GM19468 (cell line): ENCODE results near the gene ACSL6.

Source experiments
- ATAC-seq: cut with Tn5 transposase; IDR thresholded peaks from one replicate; pipeline ENCODE4 v1.9.1; 2021; ENCODE audit warnings: mild to moderate bottlenecking, moderate library complexity, moderate number of reproducible peaks; ENCODE audit not compliant: unreplicated experiment; ENCODE audit errors: extremely low read depth

ACSL6 gene

DNA sequence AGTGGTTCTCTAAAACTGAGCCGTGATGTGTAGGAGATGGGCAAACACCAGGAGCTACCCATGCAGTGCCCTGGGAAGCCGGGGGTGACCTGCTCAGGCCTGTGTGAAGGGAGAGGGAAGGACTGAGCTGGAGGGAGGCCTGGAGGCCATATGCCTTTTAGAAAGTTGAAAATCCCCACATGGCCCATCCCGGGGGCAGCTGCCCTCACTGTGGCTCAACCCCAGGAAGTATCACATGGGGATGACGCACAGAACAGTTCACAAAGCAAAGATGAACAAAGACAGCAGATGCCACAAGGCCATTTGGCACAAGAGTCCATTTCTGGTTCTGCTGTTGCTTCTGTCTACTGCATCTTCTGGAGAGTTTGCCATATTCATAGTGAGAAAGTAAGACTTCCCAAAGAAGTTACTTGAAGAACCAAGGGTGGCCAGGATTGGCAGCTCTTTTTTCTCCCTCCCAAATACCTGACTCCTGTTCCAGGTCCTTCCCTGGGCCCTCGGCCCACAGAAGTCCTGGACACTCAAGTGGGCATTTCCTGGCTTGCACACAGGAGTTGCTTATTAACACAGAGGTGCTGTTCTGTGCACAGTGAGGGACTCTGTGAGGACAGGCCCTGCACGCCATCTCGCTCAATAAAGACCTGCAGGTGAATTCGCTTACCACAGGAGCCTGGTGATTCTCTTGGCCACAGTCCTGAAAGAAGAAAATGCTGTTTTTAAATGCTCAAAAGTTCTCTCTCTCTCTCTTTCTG lies 25.1 kb downstream of the ACSL6 start:
- ATAC-seq, result no peak

- no peak for ATAC-seq
These were observed 26.3 kb downstream of the ACSL6 start for GRCh38 chr5:131984956-131985665.

DNA sequence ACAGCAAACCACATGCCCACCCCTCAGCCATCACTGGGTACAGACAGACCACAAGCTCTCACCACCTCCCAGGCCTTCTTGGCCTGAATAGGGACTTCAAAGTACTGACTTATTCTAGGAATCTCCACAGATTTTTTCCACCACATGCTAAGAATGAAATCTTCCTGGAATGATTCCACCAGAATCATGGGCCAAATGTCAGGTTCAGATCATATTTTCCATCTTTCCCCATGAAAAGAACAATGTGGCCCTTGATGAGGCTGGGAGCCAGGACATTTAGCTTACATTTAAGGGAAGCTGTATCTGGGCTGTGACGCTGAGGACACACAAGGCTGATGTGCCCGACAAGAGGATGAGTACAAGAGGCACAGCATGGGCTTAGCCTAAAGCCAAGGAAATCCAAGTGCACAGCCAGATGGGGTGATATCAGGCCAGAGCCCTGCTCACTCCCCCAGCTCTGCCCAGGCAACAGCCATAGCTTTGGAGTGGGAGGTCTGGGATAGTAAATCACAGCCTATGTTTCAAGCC lies 28.1 kb downstream of the ACSL6 start:
- no peak for ATAC-seq

DNA sequence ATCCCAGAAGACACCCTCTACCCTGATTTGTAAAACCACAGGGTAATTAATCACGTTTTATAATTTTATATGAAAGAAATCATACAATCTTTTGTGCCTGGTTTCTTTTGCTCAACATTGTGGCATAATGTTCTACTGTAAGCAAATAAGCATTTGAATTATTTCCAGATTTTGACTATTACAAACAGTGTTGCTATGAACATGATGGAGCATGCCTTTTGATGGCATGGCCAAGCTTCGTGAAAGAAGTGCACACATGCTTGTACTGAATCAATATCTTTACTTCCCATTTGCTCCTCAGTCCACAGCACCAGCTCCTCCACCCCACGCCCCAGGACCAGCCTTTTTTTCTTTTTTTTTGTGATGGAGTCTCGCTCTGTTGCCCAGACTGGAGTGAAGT lies 29.9 kb downstream of the ACSL6 start:
- ATAC-seq, result no peak

DNA sequence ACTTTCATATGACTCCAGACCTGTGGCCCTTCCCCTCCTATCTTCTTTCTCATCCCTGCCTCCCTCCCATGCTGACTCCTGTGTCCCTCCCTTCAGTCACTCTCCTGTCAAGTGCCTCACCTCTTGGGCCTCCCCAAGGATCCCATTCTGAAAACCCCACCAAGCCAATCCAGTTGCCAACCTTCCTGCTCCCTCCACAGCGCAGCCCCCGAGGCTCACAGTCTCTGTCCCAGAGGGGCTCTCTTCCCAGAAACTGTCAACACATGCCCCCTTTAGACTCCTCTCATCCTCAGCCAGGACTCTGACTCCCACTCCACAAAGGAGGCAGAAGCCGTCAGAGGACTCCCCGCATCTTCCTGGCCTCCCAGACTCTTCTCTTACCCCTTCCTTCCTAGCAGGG lies 30.8 kb downstream of the ACSL6 start:
- ATAC-seq, result no peak

GRCh38 chr5:131979816-131980215 lies 31.6 kb downstream of the ACSL6 start:
- ATAC-seq, result no peak

- ATAC-seq, result no peak
These were observed 34.2 kb downstream of the ACSL6 start for GRCh38 chr5:131977212-131977604.

GRCh38 chr5:131976414-131977211 lies 34.8 kb downstream of the ACSL6 start:
- no peak for ATAC-seq

DNA sequence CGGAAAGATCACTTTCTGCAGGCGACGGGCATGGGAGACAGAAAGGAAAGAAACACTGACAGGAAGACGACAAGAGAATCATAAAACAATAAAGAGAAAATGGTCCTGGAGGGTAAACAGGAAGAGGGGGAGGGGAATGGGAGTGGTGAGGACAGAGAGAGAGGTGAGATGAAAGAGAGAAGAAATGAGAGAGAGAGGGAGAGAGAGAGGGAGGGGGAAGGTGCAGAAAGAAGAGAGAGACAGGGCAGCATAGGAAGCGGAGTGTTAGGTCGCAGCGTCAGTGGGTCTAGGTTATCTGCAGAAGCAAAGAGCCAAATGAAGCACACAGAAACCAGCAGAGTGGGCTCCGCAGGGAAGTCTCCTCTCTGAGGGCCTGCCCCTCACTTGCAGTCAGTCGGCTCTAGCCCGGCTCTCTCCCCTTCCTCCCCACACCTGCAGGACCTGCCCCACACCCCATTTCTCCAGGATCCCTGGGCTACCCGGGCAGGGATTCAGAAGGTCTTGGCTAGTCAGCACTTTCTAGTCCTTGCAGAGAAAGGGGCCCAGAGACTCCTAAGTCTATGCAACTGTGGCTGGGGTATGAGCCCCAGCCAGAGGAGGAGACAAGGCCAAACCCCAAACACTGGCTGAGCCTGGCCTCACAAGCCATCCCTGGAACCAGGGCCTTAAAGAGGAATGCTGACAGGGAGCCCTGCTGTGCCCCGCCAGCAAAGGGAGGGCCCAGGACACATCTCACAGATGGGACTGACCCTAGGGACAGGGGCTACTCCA lies 36.3 kb downstream of the ACSL6 start:
- ATAC-seq, result no peak

GRCh38 chr5:131974622-131974955 lies 36.9 kb downstream of the ACSL6 start:
- no peak for ATAC-seq

DNA sequence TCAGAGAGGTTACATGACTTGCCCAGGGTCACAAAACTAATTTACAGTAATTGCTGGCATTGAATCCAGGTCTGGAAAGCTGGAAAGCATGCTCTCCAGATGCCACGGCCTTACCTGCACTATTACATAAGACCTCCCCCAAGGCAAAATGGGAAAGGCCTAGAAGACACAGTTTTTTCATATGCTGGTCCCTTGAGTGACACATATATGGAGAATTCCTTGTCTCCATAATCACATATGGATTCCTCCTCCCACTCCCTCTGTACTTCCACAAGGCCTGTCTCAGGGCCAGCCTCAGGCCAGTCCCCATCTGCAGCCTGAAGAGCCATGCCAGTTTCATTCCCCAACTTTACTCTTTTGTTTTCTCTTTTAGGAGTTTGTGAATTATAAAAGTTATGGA lies 37.4 kb downstream of the ACSL6 start:
- ATAC-seq, result no peak

GRCh38 chr5:131973089-131973712 lies 38.3 kb downstream of the ACSL6 start:
- no peak for ATAC-seq

DNA sequence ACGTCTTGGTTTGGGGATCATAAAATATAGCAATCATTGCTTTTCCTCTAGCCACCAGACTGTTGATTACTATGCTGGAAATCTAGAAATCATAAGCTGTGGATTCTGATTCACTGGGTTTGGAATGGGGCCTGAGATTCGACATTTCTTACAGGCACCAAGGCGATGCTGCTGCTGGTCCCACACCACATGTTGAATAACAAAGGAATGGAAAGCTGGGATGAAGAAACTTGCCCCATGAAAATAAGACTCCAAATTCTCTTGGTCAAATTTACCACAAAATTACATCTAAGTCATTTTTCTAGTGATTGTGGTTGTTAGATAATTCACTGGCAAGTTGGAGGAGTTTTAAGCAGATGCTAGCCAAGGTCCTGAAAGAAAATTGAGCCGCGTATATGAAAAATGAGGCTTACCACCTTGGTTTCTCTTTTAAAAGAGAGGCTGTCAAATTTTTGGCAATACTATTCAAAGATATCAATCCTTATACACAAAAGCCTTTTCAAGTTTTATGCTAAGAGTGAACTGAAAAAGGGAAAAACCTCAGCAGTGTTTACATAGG lies 43.0 kb downstream of the ACSL6 start:
- no peak for ATAC-seq

DNA sequence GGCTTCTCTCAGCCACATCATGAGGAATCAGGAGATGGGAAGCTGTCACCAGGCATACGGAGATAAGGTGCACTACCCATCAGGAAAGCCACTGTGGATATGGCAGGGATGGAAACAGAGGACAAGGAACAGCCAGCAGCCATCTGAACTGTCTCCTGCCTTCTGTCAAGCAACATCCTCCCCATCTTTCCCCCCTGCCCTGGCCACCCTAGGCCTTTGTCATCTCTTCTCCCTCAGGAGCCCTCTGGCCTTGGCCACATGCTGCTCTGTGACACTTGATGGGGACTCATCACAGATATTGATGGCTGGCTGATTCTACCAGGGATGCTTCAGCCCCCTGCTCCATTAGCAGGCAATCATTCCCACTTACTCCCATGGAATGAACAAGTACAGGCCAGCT lies 44.9 kb downstream of the ACSL6 start:
- ATAC-seq, result no peak

DNA sequence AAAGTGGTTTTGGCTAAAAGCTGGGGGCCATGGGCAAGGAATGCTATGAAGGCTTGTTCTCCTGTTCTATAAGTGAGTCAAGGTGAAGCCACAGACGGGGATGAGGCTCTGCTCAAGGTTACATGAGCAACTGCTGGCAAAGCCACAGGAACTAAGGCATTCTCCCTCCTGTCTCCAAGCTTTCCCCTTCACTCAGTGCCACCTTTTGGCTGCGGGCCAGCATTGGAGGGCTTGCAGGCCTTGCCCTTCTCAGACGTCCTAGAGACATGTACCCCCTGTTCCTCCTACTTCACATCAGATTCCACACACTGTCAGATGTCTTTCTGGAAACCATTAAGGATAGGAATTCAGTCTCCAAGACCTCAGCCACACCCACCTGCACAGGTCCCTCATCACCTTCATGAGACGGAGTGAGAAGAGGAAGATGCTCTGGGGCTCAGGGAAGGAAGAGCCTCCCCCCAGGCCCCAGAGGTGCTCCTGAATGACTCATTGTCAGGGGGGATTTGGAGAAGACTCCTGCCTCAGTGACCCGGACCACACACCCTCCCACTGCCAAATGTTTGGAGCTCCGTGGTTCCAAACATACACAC lies 45.5 kb downstream of the ACSL6 start:
- no peak for ATAC-seq

- ATAC-seq, result no peak
These were observed 51.6 kb downstream of the ACSL6 start for GRCh38 chr5:131959906-131960305.

- ATAC-seq, result no peak
These were observed 52.3 kb downstream of the ACSL6 start for GRCh38 chr5:131959136-131959535.

- no peak for ATAC-seq
These were observed 53.6 kb downstream of the ACSL6 start for GRCh38 chr5:131957721-131958441.
